ENCODE data around the gene SMARCAL1.

GRCh38 chr2:216490061-216490460 lies 77.8 kb downstream of the SMARCAL1 start:
- TF ChIP-seq YY1 (IDR thresholded peaks at IDR 0.05; ENCODE audit: insufficient read depth, insufficient read length) (no peak), ZNF274 (IDR thresholded peaks at IDR 0.05; ENCODE audit: low read depth, low read length) (no peak), SUZ12 (IDR thresholded peaks at IDR 0.05; ENCODE audit: extremely low read depth, insufficient read depth, insufficient read length) (no peak)

Data from NT2/D1 (cell line).